Measurements from ENCODE around the gene MAML2.
A peak's percentile ranks its signal among the peaks of the same experiment; 100 is the strongest.
"Not testable (repeated sequence)": the region's sequence is repeated elsewhere in the genome, so short reads cannot be mapped to it uniquely, and the experiment has no call there.

The MAML2 gene

GRCh38 chr11:96204721-96205459, 138.1 kb downstream of the MAML2 start:
- FAIRE-seq = no peak

GRCh38 chr11:96204366-96204659, 138.7 kb downstream of the MAML2 start:
- FAIRE-seq = no peak

GRCh38 chr11:96203567-96204365, 139.2 kb downstream of the MAML2 start:
- FAIRE-seq = no peak

DNA sequence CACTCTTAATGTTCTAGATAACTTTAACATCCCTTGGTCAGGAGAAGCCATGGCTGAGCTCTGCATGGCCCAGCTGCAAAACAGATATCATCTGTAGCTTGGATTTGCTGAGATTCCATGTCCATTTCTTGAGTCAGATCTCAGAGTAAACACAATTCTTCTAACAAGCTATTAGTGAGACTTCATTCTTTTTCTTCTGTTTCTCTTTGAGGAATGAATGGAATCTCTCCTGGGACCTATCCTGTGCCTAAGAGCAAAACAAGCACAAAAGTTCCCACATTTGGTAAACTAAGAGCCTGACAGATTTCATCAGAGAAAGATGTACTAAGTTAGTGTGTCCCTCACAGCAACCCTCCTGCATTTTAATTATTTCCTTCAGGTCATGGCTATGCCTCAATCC, 142.8 kb downstream of the MAML2 start:
- peak; percentile 84 for FAIRE-seq

GRCh38 chr11:96199563-96200025, 143.4 kb downstream of the MAML2 start:
- no peak for FAIRE-seq

- FAIRE-seq = no peak
These were observed 144.9 kb downstream of the MAML2 start for GRCh38 chr11:96197801-96198701.

- no peak for FAIRE-seq
These were observed 145.9 kb downstream of the MAML2 start for GRCh38 chr11:96197103-96197502.

DNA sequence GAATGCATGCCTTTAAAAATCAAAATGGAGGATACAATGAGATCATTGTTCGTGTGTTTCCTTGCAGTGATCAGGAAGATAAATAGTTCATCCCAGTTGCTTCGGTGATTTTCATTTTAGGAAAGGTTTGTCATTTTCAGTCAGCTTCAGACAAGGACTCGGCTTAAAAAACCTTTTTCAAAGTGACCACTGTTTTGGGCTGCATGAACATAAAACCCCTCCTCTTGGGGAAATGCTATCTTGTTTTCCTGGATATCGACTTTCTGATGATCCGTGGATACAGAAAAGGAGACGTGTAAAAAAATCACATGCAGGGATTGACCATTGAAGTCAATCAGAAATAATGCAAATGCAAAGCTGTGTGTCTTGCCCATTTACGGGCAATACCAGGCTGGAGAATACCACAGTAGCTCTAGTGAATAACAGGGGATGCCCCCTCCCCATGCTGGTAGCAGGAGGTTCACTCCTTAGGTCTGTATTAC, 146.8 kb downstream of the MAML2 start:
- FAIRE-seq = no peak

GRCh38 chr11:96195671-96196070, 147.3 kb downstream of the MAML2 start:
- FAIRE-seq = no peak

GRCh38 chr11:96194581-96195374, 148.2 kb downstream of the MAML2 start:
- no peak for FAIRE-seq

GRCh38 chr11:96193745-96194443, 149.1 kb downstream of the MAML2 start:
- FAIRE-seq = no peak

DNA sequence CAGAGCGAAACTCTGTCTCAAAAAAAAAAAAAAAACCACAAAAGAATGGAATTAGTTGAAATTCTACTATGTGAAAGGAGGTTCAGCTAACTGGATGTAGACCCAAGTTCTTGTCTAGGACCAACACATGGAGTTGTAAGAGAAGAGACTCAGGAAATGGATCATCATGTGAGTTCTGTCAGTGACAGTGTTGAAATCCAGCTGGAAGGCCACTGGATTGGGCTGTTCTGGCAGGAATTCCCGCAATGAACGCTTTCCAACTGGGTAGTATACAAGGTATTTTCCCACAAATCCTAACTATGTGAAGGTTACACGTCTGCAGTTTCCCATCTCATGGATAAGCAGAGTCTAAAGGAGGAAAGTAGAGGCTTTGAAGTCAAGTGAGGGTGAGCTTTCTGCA, 151.2 kb downstream of the MAML2 start:
- no peak for FAIRE-seq

- FAIRE-seq = no peak
These were observed 153.6 kb downstream of the MAML2 start for GRCh38 chr11:96189351-96189750.

DNA sequence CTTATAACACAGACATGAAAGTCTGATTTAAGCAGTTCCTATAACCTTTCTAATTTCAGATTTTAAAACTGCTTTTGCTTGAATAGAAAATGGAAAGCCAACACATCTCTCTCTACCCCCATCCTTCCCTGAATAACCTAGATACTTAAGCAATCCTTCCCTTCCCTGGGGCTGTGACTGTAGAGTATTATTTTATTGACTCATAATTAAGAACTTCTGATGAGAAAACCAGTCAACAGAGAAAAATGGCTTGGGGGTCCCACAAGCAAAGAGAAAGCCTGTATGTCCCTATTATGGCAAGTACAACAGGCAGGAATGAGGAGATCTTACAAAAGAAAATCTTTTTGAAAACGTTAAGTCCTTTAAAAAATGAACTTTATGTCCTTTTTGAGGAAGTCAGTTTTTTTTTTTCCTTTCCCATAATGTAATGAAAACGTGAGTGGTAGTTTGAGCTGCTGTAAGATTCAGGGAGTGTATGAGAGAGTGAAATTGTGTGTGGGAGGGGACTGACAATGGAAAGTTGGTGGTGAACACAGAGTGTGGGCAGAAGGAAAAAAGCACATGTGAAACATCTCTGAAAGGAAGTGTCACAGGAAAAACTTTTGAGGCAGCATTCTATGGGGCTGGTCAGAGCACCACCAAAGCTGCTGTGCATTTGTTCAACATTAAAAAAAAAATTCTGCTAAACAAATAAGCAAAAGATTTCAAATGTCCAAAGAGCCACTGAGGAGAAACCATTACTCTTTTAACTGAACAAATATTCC, 154.6 kb downstream of the MAML2 start:
- no peak for FAIRE-seq

GRCh38 chr11:96187822-96188221, 155.2 kb downstream of the MAML2 start:
- FAIRE-seq = no peak

DNA sequence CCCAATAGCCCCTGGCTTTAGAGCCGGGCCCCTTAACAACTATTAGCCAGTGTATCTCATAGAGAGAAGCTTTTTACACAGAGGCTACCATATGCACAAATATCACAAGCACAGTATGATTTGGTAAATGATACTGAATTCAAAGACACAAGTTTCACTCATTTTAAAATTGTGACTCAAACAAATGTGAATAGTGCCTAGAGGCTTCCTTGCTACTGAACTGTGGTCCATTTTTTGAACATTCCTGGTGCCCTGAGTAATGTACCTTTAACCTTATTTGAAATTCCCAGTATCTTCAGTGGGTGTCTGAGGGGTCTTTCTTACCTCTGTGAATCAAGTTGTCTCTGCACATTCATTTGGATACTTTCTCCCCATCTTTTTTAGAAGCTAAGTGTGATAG, 156.2 kb downstream of the MAML2 start:
- FAIRE-seq = no peak

- FAIRE-seq = no peak
These were observed 157.7 kb downstream of the MAML2 start for GRCh38 chr11:96185220-96185768.

DNA sequence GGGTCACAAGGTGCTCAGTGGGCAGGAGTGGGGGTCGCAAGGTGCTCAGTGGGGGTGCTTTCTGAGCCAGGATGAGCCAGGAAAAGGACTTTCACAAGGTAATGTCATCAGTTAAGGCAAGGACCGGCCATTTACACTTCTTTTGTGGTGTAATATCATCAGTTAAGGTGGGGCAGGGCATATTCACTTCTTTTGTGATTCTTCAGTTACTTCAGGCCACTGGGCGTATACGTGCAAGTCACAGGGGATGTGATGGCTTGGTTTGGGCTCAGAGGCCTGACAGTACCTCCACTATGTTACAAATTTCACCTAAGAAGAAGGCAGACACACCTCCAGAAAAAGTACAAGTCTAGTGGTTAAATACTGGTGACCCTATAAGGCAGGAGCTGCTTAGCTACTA, 162.1 kb downstream of the MAML2 start:
- not testable (repeated sequence) for FAIRE-seq

GRCh38 chr11:96180341-96180740, 162.7 kb downstream of the MAML2 start:
- FAIRE-seq = no peak

DNA sequence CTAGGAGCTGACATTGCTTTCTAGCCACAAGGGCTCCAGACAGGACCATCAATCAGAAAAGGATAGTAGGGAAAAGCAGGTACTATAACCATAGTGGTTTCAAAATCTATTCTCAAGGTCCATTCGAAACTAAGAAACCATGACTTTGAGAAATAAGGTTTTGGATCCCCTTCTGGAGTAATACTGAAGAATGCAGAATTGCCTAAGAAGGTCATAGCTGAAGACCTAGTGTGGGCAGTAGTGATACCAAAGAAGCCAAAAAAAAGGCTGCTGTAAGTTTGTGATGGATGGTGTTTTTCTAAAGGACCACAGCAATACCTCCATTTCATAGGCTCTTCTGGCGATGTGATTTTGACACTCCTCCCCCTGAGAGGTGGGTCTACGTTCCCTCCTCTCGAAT, 163.1 kb downstream of the MAML2 start:
- no peak for FAIRE-seq

- FAIRE-seq = no peak
These were observed 164.1 kb downstream of the MAML2 start for GRCh38 chr11:96178887-96179279.
